K562 (cell line): ENCODE data around the gene SAMD15. TPM values are rescaled to one million over a fixed set of nuclear protein-coding genes. Genes with fewer than 3 reads are reported as not detected.

Experiments used
- ATAC-seq: fragments of 200-7000 bp; cut with Tn5 transposase; 3 replicates; pipeline ENCODE4 v1.9.1; 2020; ENCODE audit warnings: moderate library complexity
- Bru-seq: library from RNA; stranded (reverse); fragments of 400-500 nt; gene quantifications from one replicate; lab custom pipeline; 2021; lab: Mats Ljungman, UMichigan
- BruChase-seq, 2 experiments: library from RNA; stranded (reverse); fragments of 400-500 nt; gene quantifications; one replicate each; lab custom pipeline; 2021; lab: Mats Ljungman, UMichigan
- BruUV-seq: library from RNA; stranded (reverse); fragments of 400-500 nt; replicated peaks from 2 replicates; lab custom pipeline; 2021; lab: Mats Ljungman, UMichigan
- CTCF ChIA-PET: fragments of 300-600 bp; formaldehyde crosslinking; extraction: SDS; loops from one replicate; lab custom pipeline; 2021; ENCODE audit warnings: low intra/inter-chr PET ratio; lab: Yijun Ruan, JAX
- POLR2A ChIA-PET: fragments of 300-600, 350-650 bp; sonication (Branson Sonifier 250); formaldehyde crosslinking; extraction: SDS; loops from one replicate; lab custom pipeline; 2021; ENCODE audit warnings: antibody characterized with exemption, inconsistent platforms; lab: Yijun Ruan, JAX
- DNase-seq, 4 experiments: peaks; one replicate each; pipeline versions ENCODE4 v3.0.0 to v3.0.0-alpha.2; 2011 to 2018; ENCODE audit warnings: low spot score in 3 of 4, mixed read lengths in 3 of 4; ENCODE audit errors: extremely low read depth in 1 of 4
- FAIRE-seq: peaks from 2 replicates; lab custom pipeline; 2011; peaks lifted over from hg19 to GRCh38; lab: Jason Lieb, UNC
- H2AFZ ChIP-seq: 2 replicates; pipeline ENCODE4 v1.6.0; 2011; ENCODE audit warnings: low read depth, low read length, control low read depth, inconsistent platforms
- H3K27ac ChIP-seq: fragments of 200-600 bp; 3 replicates; pipeline ENCODE4 v1.8.0; 2011; ENCODE audit warnings: low read depth, mild to moderate bottlenecking, control low read depth, inconsistent platforms, low read length, moderate library complexity, mixed read lengths; ENCODE audit errors: extremely low read depth
- H3K27me3 ChIP-seq, 2 experiments: fragments of 300-600 bp in 1 of 2; 2 replicates in 1 of 2; 3 replicates in 1 of 2; pipeline versions ENCODE4 v1.6.0 to v1.8.0; 2011; ENCODE audit warnings: inconsistent platforms in 2 of 2, low read length in 2 of 2, mild to moderate bottlenecking in 1 of 2, mixed read lengths in 1 of 2, moderate library complexity in 1 of 2; ENCODE audit not compliant: control insufficient read depth in 2 of 2, insufficient read depth in 2 of 2
- H3K36me3 ChIP-seq: fragments of 300-600 bp; 3 replicates; pipeline ENCODE4 v1.8.0; 2011; ENCODE audit warnings: mild to moderate bottlenecking, low read length, inconsistent platforms; ENCODE audit not compliant: control insufficient read depth, insufficient read depth
- H3K4me1 ChIP-seq, 2 experiments: fragments of 200-600 bp in 1 of 2; replicated peaks in 1 of 2; 2 replicates in 1 of 2; 3 replicates in 1 of 2; pipeline versions ENCODE4 v1.5.1 to v1.8.0; 2011; ENCODE audit warnings: inconsistent platforms in 2 of 2, low read length in 2 of 2, mild to moderate bottlenecking in 1 of 2, mixed read lengths in 1 of 2, moderate library complexity in 1 of 2; ENCODE audit not compliant: control insufficient read depth in 2 of 2, insufficient read depth in 2 of 2
- H3K4me2 ChIP-seq: 2 replicates; pipeline ENCODE4 v1.6.1; 2011; ENCODE audit warnings: low read length, control low read depth, inconsistent platforms, mixed read lengths; ENCODE audit not compliant: insufficient read depth
- H3K4me3 ChIP-seq: fragments of 200-600 bp; sonication (generic), shearing (Covaris generic); 2 replicates; pipeline ENCODE4 v1.5.1; 2016; ENCODE audit warnings: control low read depth, inconsistent platforms
- H3K79me2 ChIP-seq: fragments of 200-600 bp; 3 replicates; pipeline ENCODE4 v1.8.0; 2011; ENCODE audit warnings: low read length, inconsistent platforms; ENCODE audit not compliant: control insufficient read depth, insufficient read depth
- H3K9ac ChIP-seq, 2 experiments: 2 replicates each; pipeline versions ENCODE4 v1.6.0 to v1.6.1; 2011; ENCODE audit warnings: low read depth in 2 of 2, low read length in 2 of 2, control low read depth in 1 of 2, inconsistent platforms in 1 of 2, mild to moderate bottlenecking in 1 of 2, mixed read lengths in 1 of 2; ENCODE audit not compliant: insufficient read depth in 1 of 2
- H3K9me1 ChIP-seq: one replicate; pipeline ENCODE4 v1.6.0; 2011; ENCODE audit warnings: inconsistent platforms, mild to moderate bottlenecking, low read length, moderate library complexity; ENCODE audit not compliant: control insufficient read depth, insufficient read depth
- H3K9me3 ChIP-seq: replicated peaks from 2 replicates; pipeline ENCODE4 v1.5.1; 2011; ENCODE audit warnings: low read depth, low read length, inconsistent platforms; ENCODE audit not compliant: control insufficient read depth, insufficient read depth
- H4K20me1 ChIP-seq: replicated peaks from 2 replicates; pipeline ENCODE4 v1.6.1; 2011; ENCODE audit warnings: low read length, inconsistent platforms, mixed read lengths; ENCODE audit not compliant: control insufficient read depth, insufficient read depth
- RFX1 ChIP-seq: fragments of 450-650 bp; IDR thresholded peaks from 2 replicates; pipeline ENCODE4 v1.6.1; 2016; ENCODE audit warnings: mild to moderate bottlenecking, moderate library complexity
- SAP30 ChIP-seq: fragments of 200-600 bp; sonication (generic); IDR thresholded peaks from 2 replicates; pipeline ENCODE4 v1.6.1; 2012; ENCODE audit warnings: borderline replicate concordance, low read depth, mild to moderate bottlenecking, moderate library complexity, low read length, control low read depth, inconsistent platforms; ENCODE audit not compliant: insufficient read depth, poor library complexity, severe bottlenecking
- TRIM24 ChIP-seq, 2 experiments: fragments of 450-650 bp; IDR thresholded peaks; 2 replicates each; pipeline ENCODE4 v1.6.1; 2016
- ZNF143 ChIP-seq: sonication (generic); formaldehyde crosslinking; IDR thresholded peaks from 2 replicates; pipeline ENCODE4 v1.9.0; 2022; ENCODE audit warnings: mild to moderate bottlenecking, missing genetic modification reagents
- WGBS: fragments of 100-300 bp; shearing (Covaris generic); methylation state at CpG from one replicate; pipeline ENCODE4 v1.1.6; 2016; ENCODE audit warnings: low coverage, mixed read lengths; ENCODE audit not compliant: insufficient coverage; ENCODE audit errors: missing lambda C conversion rate; 5-methylcytosine and 5-hydroxymethylcytosine counted together
- in situ Hi-C: fragments of 300-500 bp; cut with MboI; formaldehyde crosslinking; loops from 4 replicates; pipeline ENCODE4 v1.15.0; 2018; ENCODE audit warnings: inconsistent platforms, mixed read lengths
- intact Hi-C: fragments of 100-400 bp; cut with micrococcal nuclease; formaldehyde crosslinking; loops from 2 replicates; pipeline ENCODE4 v1.14.2; 2022
- long read RNA-seq, 3 experiments: library from polyadenylated mRNA in 2 of 3; library from RNA in 1 of 3; unstranded in 2 of 3; stranded (forward) in 1 of 3; transcript quantifications; one replicate each; pipeline ENCODE4 v2.0.0, GENCODE V29; 2019 to 2022
- polyA minus RNA-seq, 3 experiments: library from RNA; depleted of rRNA, polyadenylated mRNA; stranded (reverse); fragments of >200 nt; gene quantifications; 2 replicates each; pipeline ENCODE4 v1.2.3, GENCODE V29; 2011
- polyA plus RNA-seq, 8 experiments: library from polyadenylated mRNA; depleted of rRNA in 4 of 8; stranded (reverse) in 5 of 8; unstranded in 3 of 8; fragments of >200 nt; fragmentation: Nextera tagmentation in 2 of 8; fragmentation: Illumina TruSeq in 1 of 8; extraction: Ambion mirVana in 2 of 8; extraction: Trizol in 1 of 8; gene quantifications; 2 replicates each; pipeline versions ENCODE4 v1.2.1 to v1.2.3, GENCODE V29; 2011 to 2014; ENCODE audit warnings: inconsistent platforms in 1 of 8, missing spikeins in 1 of 8
- total RNA-seq, 7 experiments: library from RNA; depleted of rRNA in 6 of 7; stranded (reverse); fragments of >200 nt in 6 of 7; fragmentation: Illumina TruSeq in 2 of 7; extraction: Trizol in 2 of 7; gene quantifications; 2 replicates each; pipeline versions ENCODE4 v1.2.1 to v1.2.3, GENCODE V29; 2011 to 2021; ENCODE audit warnings: low replicate concordance in 1 of 7
- TF ChIP-seq, protein P1 (sequence below), 2 experiments: fragments of 450-650 bp; conservative IDR thresholded peaks; 2 replicates each; pipeline ENCODE4 v1.6.1; 2017; ENCODE audit warnings: mild to moderate bottlenecking in 2 of 2, moderate library complexity in 2 of 2

SAMD15 gene
- total RNA-seq (2011; cell fraction: chromatin; rRNA removed; ENCODE audit: low replicate concordance): 0.16 and 0.56 TPM in 2 replicates
- total RNA-seq (2011; cell fraction: nucleolus; rRNA removed): not detected in 2 replicates
- total RNA-seq (2011; cell fraction: nucleoplasm; rRNA removed): 0.23 TPM in 1 of 2 replicates, not detected in the other
- total RNA-seq (2014; rRNA removed): 0.18 and 0.49 TPM in 2 replicates
- total RNA-seq (2014; rRNA removed; fragmentation: Illumina TruSeq; extraction: Trizol): 0.25 and 0.86 TPM in 2 replicates
- total RNA-seq (2015; rRNA removed; fragmentation: Illumina TruSeq; extraction: Trizol): 0.54 and 0.72 TPM in 2 replicates
- 0.11 and 0.22 TPM in 2 replicates for total RNA-seq (2021)
- 0.04 and 0.32 TPM in 2 replicates for polyA plus RNA-seq (2011; rRNA removed)
- 0.62 TPM in 1 of 2 replicates, not detected in the other for polyA plus RNA-seq (2011; cell fraction: cytosol; rRNA removed)
- 0.10 and 0.37 TPM in 2 replicates for polyA plus RNA-seq (2011; cell fraction: nucleus; rRNA removed)
- polyA plus RNA-seq (2012): 0.25 and 0.26 TPM in 2 replicates
- polyA plus RNA-seq (2014; fragmentation: Illumina TruSeq; extraction: Trizol): 0.17 and 0.42 TPM in 2 replicates
- under 1 TPM; 0.20 to 0.22 TPM for polyA plus RNA-seq (2014; fragmentation: Nextera tagmentation; extraction: Ambion mirVana)
- 0.29 TPM in 1 of 2 replicates, not detected in the other for polyA plus RNA-seq (2014; rRNA removed)
- polyA minus RNA-seq (2011; rRNA and poly(A)+ RNA removed): 0.33 and 0.63 TPM in 2 replicates
- not detected in 2 replicates for polyA minus RNA-seq (2011; cell fraction: cytosol; rRNA and poly(A)+ RNA removed)
- polyA minus RNA-seq (2011; cell fraction: nucleus; rRNA and poly(A)+ RNA removed): 0.40 TPM in 1 of 2 replicates, not detected in the other
- percentile 30 among the genes with signal in this experiment for Bru-seq, nascent RNA
- percentile 18 among the genes with signal in this experiment for BruChase-seq, experiment 1, labeled RNA remaining after a 2-hour chase
- BruChase-seq, experiment 2, labeled RNA remaining after a 6-hour chase: percentile 22 among the genes with signal in this experiment
- long read RNA-seq, experiment 1, partial matches to known transcripts: 0 of 1 reads
- long read RNA-seq, experiment 1, other reads (novel, unspliced or antisense): 0 of 1 reads
- long read RNA-seq, experiment 2, partial matches to known transcripts: 0 of 1 reads
- long read RNA-seq, experiment 2, other reads (novel, unspliced or antisense): 0 of 1 reads
- long read RNA-seq, experiment 3: 0 reads

DNA sequence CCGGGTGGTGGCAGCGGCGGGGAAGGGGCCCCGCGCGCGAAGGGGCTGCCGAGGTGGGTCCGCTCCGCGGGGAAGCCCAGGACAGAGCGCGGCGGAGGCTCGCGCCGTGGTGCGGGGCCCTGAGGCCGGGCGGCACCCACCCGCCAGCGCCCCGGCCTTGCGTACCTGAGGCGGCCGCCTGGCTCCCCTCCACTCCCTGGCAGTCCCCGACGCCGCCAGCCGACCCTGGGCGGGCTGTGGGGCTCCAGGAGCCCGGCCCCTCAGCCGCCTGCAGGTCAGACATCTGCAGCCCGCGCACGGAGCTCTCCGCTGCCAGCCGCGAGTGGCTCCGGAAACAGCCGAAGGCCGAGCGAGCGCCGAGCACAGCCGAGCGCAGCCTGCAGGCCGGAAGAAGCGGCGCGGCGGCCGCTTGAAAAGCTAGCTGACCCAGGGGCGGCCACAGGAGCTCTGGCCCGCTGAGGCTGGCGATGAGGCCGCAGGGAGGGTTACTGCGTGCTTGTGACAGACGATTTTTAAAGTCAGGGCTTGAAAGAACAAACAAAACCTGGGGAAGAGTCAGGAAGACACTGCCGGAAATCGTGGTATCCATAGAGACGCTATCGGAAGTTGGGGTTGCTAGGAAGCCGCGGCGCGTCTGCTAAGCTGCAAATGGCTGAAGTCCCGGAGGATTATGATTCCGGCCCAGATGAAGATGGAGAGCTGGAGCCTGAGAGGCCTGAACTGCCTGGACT is at the start of gene SAMD15, which contains the start of gene TMED8:
Gene SAMD15 (plus strand): TSS at position 609 of the 731 bp plus-strand sequence. CDS start 40 bp downstream, at position 649.
Gene TMED8 (minus strand): TSS at position 324 of the 731 bp plus-strand sequence. CDS start 41 bp downstream, at position 283.
- DNase-seq: peak; percentile 73 to 80 (median 78)
- Histone ChIP-seq H3K27me3 (no peaks in the 10 kb centered on the region), H2AFZ (peak within 1 kb of the TSS; percentile 99), H3K27ac (peak within 1 kb of the TSS; percentile 83), H3K79me2 (peaks cover 35% of the 10 kb centered on the region), H3K9ac (peak within 1 kb of the TSS; percentile 77 to 97), H3K4me1 (peaks cover 6 to 12% of the 10 kb centered on the region in 2 experiments; a peak in 3 of 5 replicates), H3K4me2 (peak within 1 kb of the TSS; percentile 87), H3K9me1 (no peaks in the 10 kb centered on the region), H3K9me3 (no peaks in the 10 kb centered on the region), H3K4me3 (peak within 1 kb of the TSS; percentile 90), H3K36me3 (no peaks in the 10 kb centered on the region), H4K20me1 (no peaks in the 10 kb centered on the region)
- BruUV-seq: no TSS peak
- peak; percentile 99 for ATAC-seq
- WGBS: under 1% methylated on average over 40 of the region's 69 CpGs
- intact Hi-C loops (loop anchor here (2.0 to 5.0 kb wide), 2 partner anchors 55 to 80 kb away; partner anchors contain the start of genes GSTZ1, POMT2 and VIPAS39), in situ Hi-C loops (no loop called here)
- ChIA-PET POLR2A (interaction anchor here (0.6 to 1.0 kb wide), 5 partner anchors 9 to 61 kb away, joined by 3 to 4 read pairs (median 3); no protein-coding TSS in a partner anchor), CTCF (no interaction called here)
- FAIRE-seq: peak; percentile 93
- TF ChIP-seq RFX1: peak; percentile 95
- TF ChIP-seq ZNF143 (CRISPR knock-in tag): no peak
- TF ChIP-seq TRIM24 (IDR thresholded peaks at IDR 0.05): no peak
- peak; percentile 82 for TF ChIP-seq SAP30
- TF ChIP-seq, protein P1, sequence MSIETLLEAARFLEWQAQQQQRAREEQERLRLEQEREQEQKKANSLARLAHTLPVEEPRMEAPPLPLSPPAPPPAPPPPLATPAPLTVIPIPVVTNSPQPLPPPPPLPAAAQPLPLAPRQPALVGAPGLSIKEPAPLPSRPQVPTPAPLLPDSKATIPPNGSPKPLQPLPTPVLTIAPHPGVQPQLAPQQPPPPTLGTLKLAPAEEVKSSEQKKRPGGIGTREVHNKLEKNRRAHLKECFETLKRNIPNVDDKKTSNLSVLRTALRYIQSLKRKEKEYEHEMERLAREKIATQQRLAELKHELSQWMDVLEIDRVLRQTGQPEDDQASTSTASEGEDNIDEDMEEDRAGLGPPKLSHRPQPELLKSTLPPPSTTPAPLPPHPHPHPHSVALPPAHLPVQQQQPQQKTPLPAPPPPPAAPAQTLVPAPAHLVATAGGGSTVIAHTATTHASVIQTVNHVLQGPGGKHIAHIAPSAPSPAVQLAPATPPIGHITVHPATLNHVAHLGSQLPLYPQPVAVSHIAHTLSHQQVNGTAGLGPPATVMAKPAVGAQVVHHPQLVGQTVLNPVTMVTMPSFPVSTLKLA (conservative IDR thresholded peaks at IDR 0.05): peak in 1 of 2 experiments; percentile 76; a peak in 2 of 4 replicates
